Lower leg skin (tissue), 3 donors: ENCODE measurements around the gene DPP10.

Experiments used
- POLR2A ChIP-seq, 2 donors: fragments of 450-650 bp; IDR thresholded peaks; one replicate each; pipeline ENCODE4 v1.6.1; 2016 to 2017; ENCODE audit warnings: antibody characterized with exemption in 2 of 2, mild to moderate bottlenecking in 1 of 2, moderate library complexity in 1 of 2
- TF ChIP-seq, protein P1 (sequence below), 3 donors: fragments of 450-650 bp; IDR thresholded peaks; one replicate each; pipeline ENCODE4 v1.5.1; 2016; ENCODE audit warnings: antibody characterized with exemption in 3 of 3, mild to moderate bottlenecking in 3 of 3, moderate library complexity in 2 of 3

- TF ChIP-seq, protein P1, sequence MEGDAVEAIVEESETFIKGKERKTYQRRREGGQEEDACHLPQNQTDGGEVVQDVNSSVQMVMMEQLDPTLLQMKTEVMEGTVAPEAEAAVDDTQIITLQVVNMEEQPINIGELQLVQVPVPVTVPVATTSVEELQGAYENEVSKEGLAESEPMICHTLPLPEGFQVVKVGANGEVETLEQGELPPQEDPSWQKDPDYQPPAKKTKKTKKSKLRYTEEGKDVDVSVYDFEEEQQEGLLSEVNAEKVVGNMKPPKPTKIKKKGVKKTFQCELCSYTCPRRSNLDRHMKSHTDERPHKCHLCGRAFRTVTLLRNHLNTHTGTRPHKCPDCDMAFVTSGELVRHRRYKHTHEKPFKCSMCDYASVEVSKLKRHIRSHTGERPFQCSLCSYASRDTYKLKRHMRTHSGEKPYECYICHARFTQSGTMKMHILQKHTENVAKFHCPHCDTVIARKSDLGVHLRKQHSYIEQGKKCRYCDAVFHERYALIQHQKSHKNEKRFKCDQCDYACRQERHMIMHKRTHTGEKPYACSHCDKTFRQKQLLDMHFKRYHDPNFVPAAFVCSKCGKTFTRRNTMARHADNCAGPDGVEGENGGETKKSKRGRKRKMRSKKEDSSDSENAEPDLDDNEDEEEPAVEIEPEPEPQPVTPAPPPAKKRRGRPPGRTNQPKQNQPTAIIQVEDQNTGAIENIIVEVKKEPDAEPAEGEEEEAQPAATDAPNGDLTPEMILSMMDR (IDR thresholded peaks at IDR 0.05): no peak
- no peak for TF ChIP-seq POLR2A (IDR thresholded peaks at IDR 0.05)
Measured at GRCh38 chr2:115739574-115739973, 1297.1 kb downstream of the DPP10 start.
